SK-N-MC (cell line): ENCODE results near the gene SYNM.

Source experiments
- DNase-seq: peaks from one replicate; pipeline ENCODE4 v3.0.0-alpha.2; 2011; ENCODE audit warnings: low read depth, low spot score
- H3K27ac ChIP-seq: fragments of 200-600 bp; sonication (generic); 2 replicates; pipeline ENCODE4 v1.5.1; 2016; ENCODE audit warnings: mixed run types
- H3K36me3 ChIP-seq: fragments of 200-600 bp; sonication (generic); 2 replicates; pipeline ENCODE4 v1.6.1; 2017; ENCODE audit warnings: antibody characterized with exemption, low read length, mixed read lengths; ENCODE audit not compliant: insufficient read depth
- H3K4me3 ChIP-seq: fragments of 200-600 bp; sonication (generic); 2 replicates; pipeline ENCODE4 v1.5.1; 2016
- H3K9ac ChIP-seq: fragments of 200-600 bp; sonication (generic); 2 replicates; pipeline ENCODE4 v1.8.0; 2017; ENCODE audit warnings: mixed run types, mixed read lengths; ENCODE audit not compliant: insufficient read length
- H3K9me3 ChIP-seq: fragments of 200-600 bp; sonication (generic); 2 replicates; pipeline ENCODE4 v1.6.1; 2017; ENCODE audit warnings: low read depth, mild to moderate bottlenecking, antibody characterized with exemption, low read length, moderate library complexity, mixed read lengths
- EZH2 ChIP-seq: fragments of 200-600 bp; sonication (generic); IDR thresholded peaks from one replicate; pipeline ENCODE4 v1.6.1; 2017; ENCODE audit warnings: antibody characterized with exemption
- FOXP2 ChIP-seq: optimal IDR thresholded peaks from 2 replicates; pipeline ENCODE3; 2011; ENCODE audit warnings: mild to moderate bottlenecking, moderate library complexity; ENCODE audit not compliant: insufficient read depth; ENCODE audit errors: extremely low read length, control extremely low read depth
- POLR2AphosphoS5 ChIP-seq: IDR thresholded peaks from 2 replicates; pipeline ENCODE4 v1.6.1; 2012; ENCODE audit warnings: mild to moderate bottlenecking, low read depth, low read length, borderline replicate concordance

SYNM gene

GRCh38 chr15:99140590-99140989 lies 35.7 kb downstream of the SYNM start:
- no peak for TF ChIP-seq FOXP2
- no peak for TF ChIP-seq EZH2
- TF ChIP-seq POLR2AphosphoS5 = no peak
- H3K27ac ChIP-seq = no peak overlapping the region
- no peak overlapping the region for H3K4me3 ChIP-seq
- no peaks in the 10 kb centered on the region for H3K36me3 ChIP-seq
- no peak overlapping the region for H3K9ac ChIP-seq
- no peak for DNase-seq
- no peaks in the 10 kb centered on the region for H3K9me3 ChIP-seq

GRCh38 chr15:99141943-99142342 lies 37.1 kb downstream of the SYNM start:
- no peaks in the 10 kb centered on the region for H3K9me3 ChIP-seq
- H3K36me3 ChIP-seq = no peaks in the 10 kb centered on the region
- H3K9ac ChIP-seq = no peak overlapping the region
- no peak overlapping the region for H3K4me3 ChIP-seq
- no peak for DNase-seq
- no peak overlapping the region for H3K27ac ChIP-seq
- TF ChIP-seq EZH2 (no peak), POLR2AphosphoS5 (no peak), FOXP2 (no peak)

- DNase-seq = no peak
- H3K9me3 ChIP-seq = no peaks in the 10 kb centered on the region
- TF ChIP-seq POLR2AphosphoS5 = no peak
- TF ChIP-seq EZH2 = no peak
- no peak for TF ChIP-seq FOXP2
- H3K9ac ChIP-seq = no peak overlapping the region
- H3K27ac ChIP-seq = no peak overlapping the region
- no peak overlapping the region for H3K4me3 ChIP-seq
- H3K36me3 ChIP-seq = no peaks in the 10 kb centered on the region
These were observed 37.7 kb downstream of the SYNM start for GRCh38 chr15:99142562-99142961.

- Histone ChIP-seq H3K36me3 (no peaks in the 10 kb centered on the region), H3K9me3 (no peaks in the 10 kb centered on the region), H3K4me3 (no peak overlapping the region), H3K9ac (no peak overlapping the region), H3K27ac (no peak overlapping the region)
- no peak for TF ChIP-seq EZH2
- no peak for TF ChIP-seq FOXP2
- no peak for DNase-seq
These were observed 38.4 kb downstream of the SYNM start for GRCh38 chr15:99143242-99143641.

DNA sequence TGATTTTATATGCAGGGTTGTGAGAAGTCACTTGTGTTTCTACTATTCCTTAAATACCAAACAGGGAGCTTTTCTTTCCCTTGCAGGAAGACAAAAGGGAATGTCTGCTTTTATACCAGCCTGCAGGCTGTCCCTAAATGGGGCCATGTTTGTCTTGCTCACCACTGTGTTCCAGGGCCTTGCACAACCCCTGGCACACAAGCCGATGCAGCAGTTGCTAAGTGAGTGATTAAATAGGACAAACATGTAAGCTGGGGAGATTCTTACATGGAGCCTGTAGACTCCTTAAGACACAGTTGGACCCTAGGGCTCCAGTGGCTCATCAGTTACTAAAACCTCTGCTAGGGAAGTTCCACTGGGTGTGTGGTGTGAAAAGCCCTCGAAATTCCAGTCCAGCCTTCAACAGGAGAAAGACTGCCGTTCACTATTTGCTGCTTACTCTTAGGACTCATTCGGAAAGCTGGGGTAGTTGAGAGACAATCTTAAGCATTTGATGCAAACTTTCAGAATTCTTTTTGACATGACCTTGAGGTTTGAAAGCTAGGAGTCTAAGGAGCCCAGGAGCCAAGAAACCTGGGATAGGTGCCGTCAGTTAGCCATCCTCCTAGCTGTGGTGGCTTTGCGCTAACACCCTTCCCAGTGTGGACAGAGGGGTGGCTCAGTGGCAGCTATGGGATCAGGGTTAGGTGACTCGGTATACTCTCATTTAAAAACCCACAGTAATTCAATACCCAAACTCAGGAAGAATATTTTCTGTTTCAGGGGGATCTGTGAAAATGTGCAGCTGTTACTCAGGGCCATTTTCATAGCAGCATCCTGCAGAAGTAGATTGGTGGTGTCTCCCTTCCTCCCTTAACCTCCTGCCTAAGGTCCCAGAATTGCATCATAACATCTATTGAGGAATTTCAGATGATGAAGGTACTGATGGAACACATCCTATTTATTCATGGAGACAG lies 39.1 kb downstream of the SYNM start:
- DNase-seq = no peak
- H3K36me3 ChIP-seq = no peaks in the 10 kb centered on the region
- no peak overlapping the region for H3K27ac ChIP-seq
- TF ChIP-seq POLR2AphosphoS5 = no peak
- TF ChIP-seq EZH2 = no peak
- no peak for TF ChIP-seq FOXP2
- H3K9me3 ChIP-seq = no peaks in the 10 kb centered on the region
- no peak overlapping the region for H3K9ac ChIP-seq
- no peak overlapping the region for H3K4me3 ChIP-seq

DNA sequence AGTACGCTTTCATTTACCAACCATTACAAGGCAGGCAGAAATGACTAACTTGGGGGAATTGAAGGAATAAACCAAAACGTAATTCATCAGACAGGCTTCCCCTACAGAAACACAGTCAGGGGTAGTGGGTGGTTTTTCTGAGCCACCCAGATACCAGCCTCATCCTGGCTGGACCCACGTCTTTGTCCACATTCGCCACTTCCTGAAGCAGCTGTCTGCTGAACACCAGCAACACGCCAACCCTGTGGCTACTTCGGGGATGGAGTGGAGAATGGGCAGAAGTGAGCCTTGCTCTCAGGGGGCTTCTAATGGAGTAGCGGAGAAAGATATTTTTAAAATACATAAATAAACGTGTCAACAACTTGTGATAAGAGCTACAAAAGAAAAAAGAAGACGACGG lies 40.1 kb downstream of the SYNM start:
- no peak for DNase-seq
- no peak for TF ChIP-seq FOXP2
- TF ChIP-seq POLR2AphosphoS5 = no peak
- TF ChIP-seq EZH2 = no peak
- Histone ChIP-seq H3K36me3 (no peaks in the 10 kb centered on the region), H3K9me3 (no peaks in the 10 kb centered on the region), H3K27ac (no peak overlapping the region), H3K4me3 (no peak overlapping the region), H3K9ac (no peak overlapping the region)

DNA sequence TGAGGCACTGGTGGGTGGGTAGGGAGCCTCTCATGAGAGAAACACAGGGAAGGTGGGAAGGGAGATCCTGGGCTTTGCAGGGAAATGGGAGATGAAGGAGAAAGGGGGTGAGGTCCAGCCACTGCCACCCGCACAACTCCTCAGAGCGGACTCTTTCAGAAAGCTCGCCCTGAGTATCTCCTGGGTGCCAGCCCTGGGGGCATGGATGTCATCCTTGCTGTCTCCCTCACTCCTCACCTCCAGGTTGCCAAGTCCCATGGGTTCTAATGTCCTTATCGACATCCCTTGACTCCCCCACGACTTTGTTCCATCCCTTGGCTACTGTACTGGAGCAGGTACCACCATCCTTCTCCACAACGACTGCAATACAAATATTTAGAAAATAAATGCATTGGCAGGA lies 40.9 kb downstream of the SYNM start:
- Histone ChIP-seq H3K4me3 (no peak overlapping the region), H3K27ac (no peak overlapping the region), H3K9me3 (no peaks in the 10 kb centered on the region), H3K36me3 (no peaks in the 10 kb centered on the region), H3K9ac (no peak overlapping the region)
- TF ChIP-seq FOXP2 = no peak
- TF ChIP-seq POLR2AphosphoS5 = no peak
- TF ChIP-seq EZH2 = no peak
- DNase-seq = no peak

DNA sequence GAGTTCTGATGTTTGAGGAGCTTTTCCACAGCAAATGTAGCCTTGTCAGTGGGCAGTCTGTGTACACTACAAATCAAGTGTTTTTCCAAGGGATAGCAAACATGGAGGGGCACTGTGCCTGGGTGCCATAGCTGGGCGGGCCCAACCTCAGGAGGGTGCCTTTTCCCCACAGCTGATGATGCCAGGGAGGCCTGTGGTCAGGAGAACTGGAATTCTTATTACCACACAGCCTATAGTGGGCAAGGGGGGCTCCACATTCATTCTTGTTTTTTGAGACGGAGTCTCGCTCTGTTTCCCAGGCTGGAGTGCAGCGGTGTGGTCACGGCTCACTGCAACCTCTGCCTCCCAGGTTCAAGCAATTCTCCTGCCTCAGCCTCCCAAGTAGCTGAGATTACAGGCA lies 41.8 kb downstream of the SYNM start:
- DNase-seq = no peak
- Histone ChIP-seq H3K9ac (no peak overlapping the region), H3K27ac (no peak overlapping the region), H3K4me3 (no peak overlapping the region), H3K36me3 (no peaks in the 10 kb centered on the region), H3K9me3 (no peaks in the 10 kb centered on the region)
- TF ChIP-seq EZH2 (no peak), FOXP2 (no peak), POLR2AphosphoS5 (no peak)
